GM15510 (cell line): Measurements from ENCODE around the gene RAB11A.

Experiments used
- POLR2A ChIP-seq: IDR thresholded peaks from 3 replicates; pipeline ENCODE4 v1.6.1; 2011; ENCODE audit warnings: borderline replicate concordance; ENCODE audit not compliant: insufficient read length; ENCODE audit errors: extremely low read depth

The RAB11A gene

GRCh38 chr15:65901336-65901735 lies 32.0 kb downstream of the RAB11A start:
- TF ChIP-seq POLR2A, result no peak

DNA sequence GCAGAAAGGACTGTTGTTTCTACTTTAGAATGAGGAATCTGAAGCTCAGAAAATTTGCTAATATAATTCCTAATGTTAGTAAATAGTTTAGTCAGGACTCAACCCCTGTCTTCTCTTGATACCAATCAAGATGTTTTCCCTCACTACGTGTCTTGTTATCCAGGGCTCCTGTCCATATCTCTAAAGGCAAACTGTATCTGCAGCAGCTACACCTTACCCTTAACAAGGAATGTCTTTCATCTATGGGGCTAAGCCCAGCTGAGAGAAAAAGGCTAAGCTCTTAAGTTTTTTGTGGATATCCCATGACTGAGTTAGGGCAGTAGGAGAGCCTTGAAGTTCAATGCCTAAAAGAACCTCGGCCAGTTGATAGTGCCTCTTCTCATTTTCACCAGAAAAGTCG lies 32.5 kb downstream of the RAB11A start:
- no peak for TF ChIP-seq POLR2A

GRCh38 chr15:65902373-65902772 lies 33.1 kb downstream of the RAB11A start:
- TF ChIP-seq POLR2A, result no peak

DNA sequence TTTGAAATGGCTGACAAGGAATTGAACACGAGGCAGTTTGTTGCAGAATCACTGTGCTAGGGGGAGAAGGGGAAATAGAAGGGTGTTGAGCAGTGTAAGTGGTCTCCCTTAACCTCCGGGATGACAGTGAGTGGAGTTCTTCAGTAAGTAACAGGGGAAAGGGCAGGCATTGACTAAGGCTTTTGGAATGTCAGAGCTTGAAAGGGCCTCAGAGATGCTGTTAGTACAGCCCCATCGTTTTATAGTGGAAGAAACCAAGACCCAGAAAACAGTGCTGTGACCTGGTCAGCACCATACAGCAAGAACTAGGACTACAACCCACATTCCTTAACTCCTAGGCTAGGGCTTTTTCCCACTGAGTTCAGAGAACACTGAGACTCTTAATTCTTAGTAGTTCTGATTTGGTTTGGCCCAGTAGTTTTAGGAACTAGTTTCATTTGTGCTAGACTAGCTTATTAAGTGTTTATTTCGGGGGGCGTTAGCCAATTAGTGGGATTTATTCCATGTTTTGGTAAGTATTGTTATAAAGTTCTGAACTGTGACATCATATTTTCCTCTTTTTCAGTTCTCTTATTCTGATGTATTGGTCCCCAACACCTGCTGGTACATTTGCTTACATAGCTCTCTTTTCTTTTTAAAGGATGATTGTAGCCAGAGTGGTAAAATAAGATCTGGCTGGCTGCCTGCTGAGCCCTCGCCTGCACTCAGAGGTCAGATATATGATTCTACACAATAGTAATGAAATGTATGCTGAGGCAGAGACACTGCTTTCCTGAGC lies 34.2 kb downstream of the RAB11A start:
- TF ChIP-seq POLR2A, result no peak

GRCh38 chr15:65904301-65904700 lies 35.0 kb downstream of the RAB11A start:
- no peak for TF ChIP-seq POLR2A

DNA sequence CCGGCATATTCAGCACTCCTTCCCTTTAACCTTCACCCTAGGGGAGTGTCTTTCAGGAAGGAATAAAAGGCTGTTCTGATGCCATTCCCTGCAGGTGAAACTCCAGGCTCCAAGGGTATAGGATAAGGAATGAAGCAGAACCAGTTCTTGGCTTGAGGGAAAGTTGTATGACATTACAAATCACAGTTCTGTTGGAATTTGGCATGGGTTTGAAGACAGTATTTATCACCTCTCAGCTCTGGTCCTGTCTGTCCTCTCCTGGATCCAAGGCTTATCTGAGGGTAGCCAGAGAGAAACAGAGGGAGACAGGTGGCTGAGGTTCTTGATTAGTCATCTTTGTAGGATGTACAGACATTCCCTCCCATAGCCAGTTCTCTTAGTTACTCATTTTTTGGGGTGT lies 37.1 kb downstream of the RAB11A start:
- TF ChIP-seq POLR2A, result no peak

- TF ChIP-seq POLR2A, result no peak
Observed at GRCh38 chr15:65907661-65908060, 38.4 kb downstream of the RAB11A start.

GRCh38 chr15:65908876-65909275 lies 39.6 kb downstream of the RAB11A start:
- TF ChIP-seq POLR2A, result no peak

- TF ChIP-seq POLR2A, result no peak
Observed at GRCh38 chr15:65909831-65910230, 40.5 kb downstream of the RAB11A start.

- no peak for TF ChIP-seq POLR2A
Observed at GRCh38 chr15:65910341-65910740, 41.0 kb downstream of the RAB11A start.

DNA sequence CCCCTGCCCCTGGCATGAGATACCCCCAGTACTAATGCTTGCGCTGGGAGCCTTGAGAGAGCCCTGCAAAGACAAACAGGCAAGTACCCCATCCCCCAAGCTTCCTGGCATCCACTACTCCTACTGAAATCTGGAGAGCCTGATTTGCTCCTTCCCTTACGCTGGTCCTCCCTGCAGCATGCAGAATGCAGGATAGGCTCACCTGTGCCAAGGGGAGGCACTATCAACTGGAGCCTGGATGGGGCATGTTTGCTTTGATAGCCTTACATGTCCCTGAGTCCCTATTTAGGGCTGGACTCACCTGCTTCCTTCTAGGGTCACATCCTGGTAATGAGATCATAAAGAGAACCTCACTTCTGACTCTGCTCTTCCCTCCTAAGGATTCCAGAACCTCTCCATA lies 42.9 kb downstream of the RAB11A start:
- no peak for TF ChIP-seq POLR2A

DNA sequence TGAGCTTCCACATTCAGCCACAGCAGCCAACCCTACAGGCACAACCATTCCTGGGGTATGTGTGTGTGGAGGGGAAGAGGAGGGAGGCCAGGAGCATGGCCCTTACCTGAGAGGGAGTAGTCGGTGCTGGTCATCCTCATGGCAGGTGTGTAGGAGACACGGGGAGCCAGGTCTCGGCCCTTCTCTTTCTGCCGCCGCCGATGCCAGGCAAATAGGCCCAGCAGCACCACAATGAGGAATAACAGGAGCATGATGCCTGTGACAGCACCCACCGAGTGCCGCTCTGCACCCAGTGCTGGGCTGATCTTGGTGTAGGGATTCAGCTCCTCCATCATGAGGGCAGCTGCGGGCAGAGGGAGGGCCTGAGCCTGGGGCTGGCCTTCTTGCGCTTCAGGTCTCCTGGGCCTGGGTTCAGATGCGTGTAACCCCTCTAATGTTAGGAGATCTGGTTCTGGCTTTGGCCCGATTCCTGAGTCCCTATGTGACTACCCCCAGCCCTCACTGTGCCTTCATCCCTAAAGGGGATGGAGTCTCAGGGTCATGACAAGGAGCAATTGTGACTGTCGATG lies 44.4 kb downstream of the RAB11A start:
- TF ChIP-seq POLR2A, result no peak

GRCh38 chr15:65914386-65914785 lies 45.1 kb downstream of the RAB11A start:
- no peak for TF ChIP-seq POLR2A

DNA sequence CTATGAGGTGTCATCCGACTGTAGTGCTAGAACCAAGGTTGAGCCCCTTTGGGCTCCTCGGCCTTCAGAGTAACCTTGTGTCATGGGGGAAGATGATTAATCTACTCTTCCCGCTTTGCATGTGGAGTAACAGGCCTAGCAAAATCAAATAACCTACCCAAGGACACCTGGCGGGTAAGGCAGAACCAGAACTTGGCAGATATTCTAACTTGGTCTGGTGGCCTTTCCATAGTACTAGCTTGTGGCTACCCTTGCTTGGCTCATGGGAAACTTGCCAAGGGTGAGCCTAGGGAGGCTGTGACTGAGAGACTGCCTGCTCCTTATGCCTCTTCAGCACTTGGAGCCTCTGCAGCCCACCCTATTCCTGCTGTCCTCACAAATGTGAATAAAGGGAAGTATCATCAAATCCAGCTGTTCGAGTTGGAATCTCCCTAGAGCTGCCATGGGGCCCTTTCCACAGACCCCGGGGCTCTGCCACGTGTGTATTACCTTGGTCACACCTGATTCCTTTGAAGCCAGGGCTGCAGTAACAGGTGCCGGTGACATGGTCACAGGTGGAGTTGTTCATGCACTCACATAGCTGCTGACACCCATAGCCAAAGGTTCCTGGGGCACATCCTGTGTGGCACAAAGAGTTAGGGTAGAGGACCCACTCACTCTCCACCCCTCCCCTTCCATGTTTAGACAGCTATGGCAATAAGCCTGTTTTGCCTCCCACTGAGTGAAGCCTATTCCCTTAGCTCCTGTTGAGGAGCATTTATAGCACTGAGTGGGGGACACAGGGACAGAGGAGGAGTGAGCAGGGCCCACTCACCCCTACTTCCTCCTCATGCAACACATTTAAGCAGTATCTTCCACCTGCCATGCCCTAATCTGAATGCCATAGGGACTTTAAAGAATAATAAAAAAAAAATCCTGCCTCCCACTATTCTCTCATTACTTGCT lies 46.0 kb downstream of the RAB11A start:
- TF ChIP-seq POLR2A, result no peak

GRCh38 chr15:65916041-65916663 lies 46.9 kb downstream of the RAB11A start:
- no peak for TF ChIP-seq POLR2A
